Endothelial cell of umbilical vein (primary cell): ENCODE measurements around the gene RAPGEF6.

Experiments used
- CTCF ChIP-seq, 2 donors: IDR thresholded peaks; 1 replicate in 1 of 2; 2 replicates in 1 of 2; pipeline ENCODE4 v1.5.1; 2011; ENCODE audit warnings: low read length in 2 of 2, mild to moderate bottlenecking in 2 of 2, moderate library complexity in 2 of 2, control low read depth in 1 of 2, inconsistent platforms in 1 of 2, low read depth in 1 of 2; ENCODE audit not compliant: insufficient read depth in 1 of 2; ENCODE audit errors: extremely low read depth in 1 of 2
- EZH2 ChIP-seq: IDR thresholded peaks from 2 replicates; pipeline ENCODE4 v1.6.1; 2012; ENCODE audit warnings: borderline replicate concordance, low read depth, mild to moderate bottlenecking, moderate library complexity, low read length, inconsistent platforms; ENCODE audit not compliant: severe bottlenecking
- JUN ChIP-seq: IDR thresholded peaks from 2 replicates; pipeline ENCODE4 v1.6.1; 2011; ENCODE audit warnings: borderline replicate concordance, low read depth; ENCODE audit not compliant: insufficient read length, insufficient read depth
- POLR2AphosphoS5 ChIP-seq: IDR thresholded peaks from 2 replicates; pipeline ENCODE4 v1.6.1; 2012; ENCODE audit warnings: low read depth, mild to moderate bottlenecking, control low read depth, low read length, moderate library complexity; ENCODE audit not compliant: insufficient read depth

- TF ChIP-seq EZH2 (no peak), CTCF (IDR thresholded peaks at IDR 0.05; ENCODE audit: extremely low read depth in 1 of 2, insufficient read depth in 1 of 2, low read depth in 1 of 2, low read length in 2 of 2) (no peak), JUN (no peak), POLR2AphosphoS5 (no peak)
Observed at GRCh38 chr5:131530706-131531331, 104.2 kb downstream of the RAPGEF6 start.
